Measurements from ENCODE around the gene DMD.
"Not testable (repeated sequence)": the region's sequence is repeated elsewhere in the genome, so short reads cannot be mapped to it uniquely, and the experiment has no call there.

The DMD gene

GRCh38 chrX:31962256-31962655, 1249.1 kb downstream of the DMD start:
- Histone ChIP-seq H3K4me3 (ENCODE audit: low read depth, low read length) (no peak overlapping the region), H3K36me3 (replicated peaks) (no peaks in the 10 kb centered on the region), H3K27ac (no peak overlapping the region), H3K27me3 (replicated peaks) (no peaks in the 10 kb centered on the region)
- in situ Hi-C loops (cut with HindIII; ENCODE audit: low pct_ligation_motif_present, low sequenced_read_pairs), result no loop called here
- no peak for DNase-seq
- TF ChIP-seq, protein P1, sequence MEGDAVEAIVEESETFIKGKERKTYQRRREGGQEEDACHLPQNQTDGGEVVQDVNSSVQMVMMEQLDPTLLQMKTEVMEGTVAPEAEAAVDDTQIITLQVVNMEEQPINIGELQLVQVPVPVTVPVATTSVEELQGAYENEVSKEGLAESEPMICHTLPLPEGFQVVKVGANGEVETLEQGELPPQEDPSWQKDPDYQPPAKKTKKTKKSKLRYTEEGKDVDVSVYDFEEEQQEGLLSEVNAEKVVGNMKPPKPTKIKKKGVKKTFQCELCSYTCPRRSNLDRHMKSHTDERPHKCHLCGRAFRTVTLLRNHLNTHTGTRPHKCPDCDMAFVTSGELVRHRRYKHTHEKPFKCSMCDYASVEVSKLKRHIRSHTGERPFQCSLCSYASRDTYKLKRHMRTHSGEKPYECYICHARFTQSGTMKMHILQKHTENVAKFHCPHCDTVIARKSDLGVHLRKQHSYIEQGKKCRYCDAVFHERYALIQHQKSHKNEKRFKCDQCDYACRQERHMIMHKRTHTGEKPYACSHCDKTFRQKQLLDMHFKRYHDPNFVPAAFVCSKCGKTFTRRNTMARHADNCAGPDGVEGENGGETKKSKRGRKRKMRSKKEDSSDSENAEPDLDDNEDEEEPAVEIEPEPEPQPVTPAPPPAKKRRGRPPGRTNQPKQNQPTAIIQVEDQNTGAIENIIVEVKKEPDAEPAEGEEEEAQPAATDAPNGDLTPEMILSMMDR (IDR thresholded peaks at IDR 0.05; ENCODE audit: low read depth, low read length, missing control alignments), result no peak

- in situ Hi-C loops (cut with HindIII; ENCODE audit: low pct_ligation_motif_present, low sequenced_read_pairs), result no loop called here
- no peak for DNase-seq
- Histone ChIP-seq H3K36me3 (replicated peaks) (no peaks in the 10 kb centered on the region), H3K27ac (no peak overlapping the region), H3K27me3 (replicated peaks) (no peaks in the 10 kb centered on the region), H3K4me3 (ENCODE audit: low read depth, low read length) (no peak overlapping the region)
- TF ChIP-seq, protein P1 (IDR thresholded peaks at IDR 0.05; ENCODE audit: low read depth, low read length, missing control alignments), result no peak
Measured at GRCh38 chrX:31934842-31935370, 1276.4 kb downstream of the DMD start.

GRCh38 chrX:31934015-31934414, 1277.3 kb downstream of the DMD start:
- in situ Hi-C loops (cut with HindIII; ENCODE audit: low pct_ligation_motif_present, low sequenced_read_pairs), result no loop called here
- TF ChIP-seq, protein P1 (IDR thresholded peaks at IDR 0.05; ENCODE audit: low read depth, low read length, missing control alignments), result no peak
- Histone ChIP-seq H3K27me3 (replicated peaks) (no peaks in the 10 kb centered on the region), H3K36me3 (replicated peaks) (no peaks in the 10 kb centered on the region), H3K27ac (no peak overlapping the region), H3K4me3 (ENCODE audit: low read depth, low read length) (no peak overlapping the region)
- no peak for DNase-seq

DNA sequence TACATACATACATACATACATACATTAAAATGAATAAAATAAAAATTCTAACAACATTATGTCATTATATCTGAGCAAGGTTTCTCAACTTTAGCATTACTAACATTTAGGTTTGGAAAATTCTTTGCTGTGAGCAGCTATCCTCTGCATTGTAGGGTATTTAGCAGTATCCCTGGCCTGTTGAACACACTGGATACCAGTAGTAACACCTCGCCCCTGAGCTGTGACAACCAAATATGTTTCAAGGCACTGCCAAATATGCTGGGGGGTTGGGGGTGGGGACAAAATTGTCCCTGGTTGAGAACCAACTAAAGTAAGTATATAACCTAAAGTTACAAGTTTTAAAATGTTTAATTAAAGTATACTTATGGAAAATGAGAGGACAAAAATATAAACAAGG, 1278.6 kb downstream of the DMD start:
- TF ChIP-seq, protein P1 (IDR thresholded peaks at IDR 0.05; ENCODE audit: low read depth, low read length, missing control alignments), result no peak
- in situ Hi-C loops (cut with HindIII; ENCODE audit: low pct_ligation_motif_present, low sequenced_read_pairs), result no loop called here
- H3K27me3 ChIP-seq (replicated peaks), result no peaks in the 10 kb centered on the region
- H3K4me3 ChIP-seq (ENCODE audit: low read depth, low read length), result no peak overlapping the region
- no peaks in the 10 kb centered on the region for H3K36me3 ChIP-seq (replicated peaks)
- H3K27ac ChIP-seq, result no peak overlapping the region
- no peak for DNase-seq

GRCh38 chrX:31932320-31932719, 1279.0 kb downstream of the DMD start:
- in situ Hi-C loops (cut with HindIII; ENCODE audit: low pct_ligation_motif_present, low sequenced_read_pairs); DNase-seq; H3K36me3 ChIP-seq (replicated peaks); H3K27ac ChIP-seq; H3K27me3 ChIP-seq (replicated peaks); H3K4me3 ChIP-seq (ENCODE audit: low read depth, low read length): not testable (repeated sequence)

- Histone ChIP-seq H3K27me3 (replicated peaks) (no peaks in the 10 kb centered on the region), H3K36me3 (replicated peaks) (no peaks in the 10 kb centered on the region), H3K27ac (no peak overlapping the region), H3K4me3 (ENCODE audit: low read depth, low read length) (no peak overlapping the region)
- TF ChIP-seq, protein P1 (IDR thresholded peaks at IDR 0.05; ENCODE audit: low read depth, low read length, missing control alignments), result no peak
- in situ Hi-C loops (cut with HindIII; ENCODE audit: low pct_ligation_motif_present, low sequenced_read_pairs), result no loop called here
- DNase-seq, result peak; percentile 75
Measured at GRCh38 chrX:31931225-31931624, 1280.1 kb downstream of the DMD start.

Data from brain microvascular endothelial cell (primary cell).